Kidney (tissue), 14 donors: Measurements from ENCODE around the gene PRICKLE2. TPM values are rescaled to one million over a fixed set of nuclear protein-coding genes. Genes with fewer than 3 reads are reported as not detected.

Experiments
- DNase-seq, 5 donors: peaks; one replicate each; pipeline ENCODE4 v3.0.0-alpha.2; 2013 to 2020
- FAIRE-seq: peaks from 2 replicates; lab custom pipeline; 2012; peaks lifted over from hg19 to GRCh38; lab: Jason Lieb, UNC
- H3K27ac ChIP-seq, 2 donors: one replicate each; pipeline ENCODE4 v1.7.0; 2013; ENCODE audit warnings: low read depth in 2 of 2, low read length in 2 of 2, inconsistent platforms in 1 of 2
- H3K27me3 ChIP-seq: one replicate; pipeline ENCODE4 v1.7.1; 2013; ENCODE audit warnings: low read length, inconsistent platforms; ENCODE audit not compliant: control insufficient read depth, insufficient read depth
- H3K36me3 ChIP-seq, 3 donors: one replicate each; pipeline versions ENCODE4 v1.7.0 to v1.7.1; 2013; ENCODE audit warnings: low read length in 3 of 3, control low read depth in 1 of 3, inconsistent platforms in 1 of 3; ENCODE audit not compliant: insufficient read depth in 3 of 3, control insufficient read depth in 2 of 3
- H3K4me1 ChIP-seq, 3 donors: one replicate each; pipeline versions ENCODE4 v1.7.0 to v1.7.1; 2013; ENCODE audit warnings: low read length in 3 of 3, inconsistent platforms in 1 of 3, low read depth in 1 of 3; ENCODE audit not compliant: control insufficient read depth in 2 of 3, insufficient read depth in 2 of 3
- H3K4me3 ChIP-seq, 3 donors: one replicate each; pipeline versions ENCODE4 v1.7.0 to v1.8.1; 2013; ENCODE audit warnings: low read length in 3 of 3, control low read depth in 1 of 3, inconsistent platforms in 1 of 3
- H3K9ac ChIP-seq, 3 donors: one replicate each; pipeline versions ENCODE4 v1.7.0 to v1.7.1; 2013; ENCODE audit warnings: low read length in 3 of 3, control low read depth in 1 of 3, inconsistent platforms in 1 of 3
- H3K9me3 ChIP-seq, 3 donors: one replicate each; pipeline versions ENCODE4 v1.7.0 to v1.7.1; 2013; ENCODE audit warnings: low read length in 3 of 3, control low read depth in 1 of 3, inconsistent platforms in 1 of 3; ENCODE audit not compliant: control insufficient read depth in 2 of 3, insufficient read depth in 1 of 3
- CTCF ChIP-seq: IDR thresholded peaks from 3 replicates; pipeline ENCODE4 v1.5.1; 2012; ENCODE audit warnings: mild to moderate bottlenecking, moderate library complexity, borderline replicate concordance; ENCODE audit not compliant: insufficient read depth; ENCODE audit errors: extremely low read depth
- intact Hi-C: fragments of 100-400 bp; cut with DNase I; formaldehyde crosslinking; loops from one replicate; pipeline ENCODE4 v1.11.1; 2022
- polyA plus RNA-seq: library from polyadenylated mRNA; stranded (reverse); fragments of 350-450 nt; fragmentation: Illumina TruSeq; extraction: RNeasy Lipid Tissue Mini Kit (QIAGEN cat#74804); gene quantifications from one replicate; pipeline ENCODE4 v1.2.3, GENCODE V29; 2014; ENCODE audit warnings: low read depth, low replicate concordance; ENCODE audit not compliant: insufficient read depth
- total RNA-seq: library from RNA; stranded (reverse); fragmentation: NEBNext Ultra II Directional; extraction: Animal tissue kit (Norgen Biotek cat#: 25700); gene quantifications from one replicate; pipeline ENCODE4 v1.2.1, GENCODE V29; 2021
- donor health status: control.
- donor health status: control.
- donor health status: control.
- donor health status: control.
- donor health status: control.
- donor health status: DM: yes; HTN: yes; CAD: no.
- donor health status: Normal renal cell carcinoma (clear cell type).

Gene PRICKLE2
- total and polyA plus RNA-seq, 2 donors from 2014 or later = 3.5 to 22.9 TPM

- Histone ChIP-seq H3K27ac (no peak overlapping the region), H3K27me3 (no peaks in the 10 kb centered on the region), H3K9me3 (no peaks in the 10 kb centered on the region), H3K4me1 (no peaks in the 10 kb centered on the region), H3K9ac (no peak overlapping the region), H3K36me3 (no peaks in the 10 kb centered on the region), H3K4me3 (no peak overlapping the region)
- intact Hi-C loops = no loop called here
- TF ChIP-seq CTCF = no peak
- DNase-seq (no peak), FAIRE-seq (no peak)
Measured at GRCh38 chr3:64056606-64057180, 168.6 kb downstream of the PRICKLE2 start.

- H3K9me3 ChIP-seq = no peaks in the 10 kb centered on the region
- H3K4me1 ChIP-seq = no peaks in the 10 kb centered on the region
- no peak for FAIRE-seq
- H3K27ac ChIP-seq = no peak overlapping the region
- no peak for DNase-seq
- H3K9ac ChIP-seq = no peak overlapping the region
- no peak for TF ChIP-seq CTCF
- H3K36me3 ChIP-seq = no peaks in the 10 kb centered on the region
- intact Hi-C loops = no loop called here
- no peaks in the 10 kb centered on the region for H3K27me3 ChIP-seq
- no peak overlapping the region for H3K4me3 ChIP-seq
Measured at GRCh38 chr3:64055076-64055475, 170.2 kb downstream of the PRICKLE2 start.

- Histone ChIP-seq H3K27ac (no peak overlapping the region), H3K36me3 (no peaks in the 10 kb centered on the region), H3K9me3 (no peaks in the 10 kb centered on the region), H3K9ac (no peak overlapping the region), H3K27me3 (no peaks in the 10 kb centered on the region), H3K4me3 (no peak overlapping the region), H3K4me1 (no peaks in the 10 kb centered on the region)
- DNase-seq (no peak), FAIRE-seq (no peak)
- intact Hi-C loops = no loop called here
- no peak for TF ChIP-seq CTCF
Measured at GRCh38 chr3:64054488-64054887, 170.8 kb downstream of the PRICKLE2 start.

- Histone ChIP-seq H3K27me3 (no peaks in the 10 kb centered on the region), H3K9ac (no peak overlapping the region), H3K27ac (no peak overlapping the region), H3K4me1 (no peaks in the 10 kb centered on the region), H3K4me3 (no peak overlapping the region), H3K9me3 (no peaks in the 10 kb centered on the region), H3K36me3 (no peaks in the 10 kb centered on the region)
- DNase-seq (no peak), FAIRE-seq (no peak)
- no peak for TF ChIP-seq CTCF
- intact Hi-C loops = no loop called here
Measured at GRCh38 chr3:64053581-64053980, 171.7 kb downstream of the PRICKLE2 start.
